ENCODE results near the gene TMEM37. TPM values are rescaled to one million over a fixed set of nuclear protein-coding genes. Genes with fewer than 3 reads are reported as not detected.
A peak's percentile ranks its signal among the peaks of the same experiment; 100 is the strongest.

TMEM37 gene
- total and polyA plus RNA-seq, 2 donors from 2014 or later = 59.4 to 221 TPM

DNA sequence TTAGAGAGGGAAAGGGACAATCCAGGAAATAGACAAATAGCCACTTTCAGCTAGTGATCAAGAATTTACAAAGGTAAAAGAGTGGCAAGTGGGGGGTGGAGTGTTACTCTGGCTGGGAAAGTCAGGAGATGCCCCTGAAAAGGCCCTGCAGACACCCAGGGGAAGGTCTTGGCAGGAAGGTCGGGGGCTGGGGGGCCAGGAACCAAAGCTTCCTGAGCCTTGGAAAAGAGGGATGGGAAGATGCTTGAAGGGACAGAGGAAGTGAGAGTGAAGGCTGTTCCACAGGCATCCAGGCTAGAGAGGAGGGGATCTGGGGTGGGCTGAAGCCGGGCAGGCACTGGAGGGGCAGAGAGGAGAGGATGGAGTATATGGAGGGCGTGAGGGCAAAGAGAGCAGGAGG, 3.9 kb upstream of the TMEM37 start:
- Histone ChIP-seq H3K36me3 (ENCODE audit: control insufficient read depth in 2 of 3, insufficient read depth in 3 of 3, low read length in 3 of 3) (no peaks in the 10 kb centered on the region), H3K9me3 (ENCODE audit: control insufficient read depth in 2 of 3, insufficient read depth in 1 of 3, low read length in 3 of 3) (no peaks in the 10 kb centered on the region), H3K27me3 (ENCODE audit: control insufficient read depth, insufficient read depth, low read length) (no peaks in the 10 kb centered on the region), H3K4me1 (ENCODE audit: control insufficient read depth in 2 of 3, insufficient read depth in 2 of 3, low read depth in 1 of 3, low read length in 3 of 3) (peaks cover 2 to 41% (median 29%) of the 10 kb centered on the region in 3 donors), H3K4me3 (ENCODE audit: low read length in 3 of 3) (no peak overlapping the region), H3K9ac (ENCODE audit: low read length in 3 of 3) (peak overlapping the region in 1 of 3 donors; percentile 38), H3K27ac (ENCODE audit: low read depth in 2 of 2, low read length in 2 of 2) (peak overlapping the region; percentile 87 to 93)
- intact Hi-C loops (cut with DNase I) = no loop called here
- TF ChIP-seq, protein P1, sequence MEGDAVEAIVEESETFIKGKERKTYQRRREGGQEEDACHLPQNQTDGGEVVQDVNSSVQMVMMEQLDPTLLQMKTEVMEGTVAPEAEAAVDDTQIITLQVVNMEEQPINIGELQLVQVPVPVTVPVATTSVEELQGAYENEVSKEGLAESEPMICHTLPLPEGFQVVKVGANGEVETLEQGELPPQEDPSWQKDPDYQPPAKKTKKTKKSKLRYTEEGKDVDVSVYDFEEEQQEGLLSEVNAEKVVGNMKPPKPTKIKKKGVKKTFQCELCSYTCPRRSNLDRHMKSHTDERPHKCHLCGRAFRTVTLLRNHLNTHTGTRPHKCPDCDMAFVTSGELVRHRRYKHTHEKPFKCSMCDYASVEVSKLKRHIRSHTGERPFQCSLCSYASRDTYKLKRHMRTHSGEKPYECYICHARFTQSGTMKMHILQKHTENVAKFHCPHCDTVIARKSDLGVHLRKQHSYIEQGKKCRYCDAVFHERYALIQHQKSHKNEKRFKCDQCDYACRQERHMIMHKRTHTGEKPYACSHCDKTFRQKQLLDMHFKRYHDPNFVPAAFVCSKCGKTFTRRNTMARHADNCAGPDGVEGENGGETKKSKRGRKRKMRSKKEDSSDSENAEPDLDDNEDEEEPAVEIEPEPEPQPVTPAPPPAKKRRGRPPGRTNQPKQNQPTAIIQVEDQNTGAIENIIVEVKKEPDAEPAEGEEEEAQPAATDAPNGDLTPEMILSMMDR (IDR thresholded peaks at IDR 0.05; ENCODE audit: borderline replicate concordance, extremely low read depth, insufficient read depth) = no peak
- FAIRE-seq (no peak), DNase-seq (no peak)

DNA sequence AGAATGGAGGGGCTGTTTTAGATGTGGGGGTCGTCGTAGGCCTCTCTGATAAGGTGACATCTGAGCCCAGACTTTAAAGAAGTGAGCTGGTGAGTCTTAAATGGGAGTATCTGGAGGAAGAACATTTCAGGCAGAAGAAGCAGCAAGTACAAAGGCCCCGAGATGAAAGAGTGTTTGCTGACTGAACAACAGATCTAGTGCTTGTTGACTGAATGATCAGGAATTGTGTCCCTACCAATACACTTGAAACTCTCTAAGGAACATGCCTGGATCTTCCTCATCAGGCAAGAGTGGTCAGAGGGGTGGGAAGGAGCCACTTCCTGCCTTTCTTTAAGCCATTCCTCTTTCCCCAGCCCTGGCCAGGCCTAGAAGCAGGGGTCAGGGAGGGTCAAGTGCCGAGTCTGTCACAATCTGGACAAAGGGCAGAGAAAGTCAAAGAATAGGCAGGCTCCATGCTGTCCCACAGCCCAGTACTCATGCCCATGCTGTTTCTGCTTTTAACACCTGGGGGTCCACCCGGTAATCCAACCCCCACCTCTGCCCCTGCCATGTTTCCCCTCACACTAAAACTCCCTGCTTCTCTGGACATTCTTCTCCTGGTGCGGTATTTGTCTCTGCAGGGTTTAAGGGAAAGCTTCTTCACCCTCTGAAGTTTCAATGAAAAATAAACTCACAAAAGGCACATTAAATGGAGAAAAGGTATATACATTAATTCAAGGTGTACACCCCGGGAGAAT, 3.0 kb upstream of the TMEM37 start:
- Histone ChIP-seq H3K9me3 (ENCODE audit: control insufficient read depth in 2 of 3, insufficient read depth in 1 of 3, low read length in 3 of 3) (no peaks in the 10 kb centered on the region), H3K36me3 (ENCODE audit: control insufficient read depth in 2 of 3, insufficient read depth in 3 of 3, low read length in 3 of 3) (no peaks in the 10 kb centered on the region), H3K4me3 (ENCODE audit: low read length in 3 of 3) (no peak overlapping the region), H3K4me1 (ENCODE audit: control insufficient read depth in 2 of 3, insufficient read depth in 2 of 3, low read depth in 1 of 3, low read length in 3 of 3) (peaks cover 0 to 41% (median 29%) of the 10 kb centered on the region in 3 donors), H3K9ac (ENCODE audit: low read length in 3 of 3) (no peak overlapping the region), H3K27me3 (ENCODE audit: control insufficient read depth, insufficient read depth, low read length) (no peaks in the 10 kb centered on the region), H3K27ac (ENCODE audit: low read depth in 2 of 2, low read length in 2 of 2) (peak overlapping the region; percentile 97 to 99)
- TF ChIP-seq, protein P1 (IDR thresholded peaks at IDR 0.05; ENCODE audit: borderline replicate concordance, extremely low read depth, insufficient read depth) = no peak
- intact Hi-C loops (cut with DNase I) = no loop called here
- FAIRE-seq = no peak
- DNase-seq = no peak

DNA sequence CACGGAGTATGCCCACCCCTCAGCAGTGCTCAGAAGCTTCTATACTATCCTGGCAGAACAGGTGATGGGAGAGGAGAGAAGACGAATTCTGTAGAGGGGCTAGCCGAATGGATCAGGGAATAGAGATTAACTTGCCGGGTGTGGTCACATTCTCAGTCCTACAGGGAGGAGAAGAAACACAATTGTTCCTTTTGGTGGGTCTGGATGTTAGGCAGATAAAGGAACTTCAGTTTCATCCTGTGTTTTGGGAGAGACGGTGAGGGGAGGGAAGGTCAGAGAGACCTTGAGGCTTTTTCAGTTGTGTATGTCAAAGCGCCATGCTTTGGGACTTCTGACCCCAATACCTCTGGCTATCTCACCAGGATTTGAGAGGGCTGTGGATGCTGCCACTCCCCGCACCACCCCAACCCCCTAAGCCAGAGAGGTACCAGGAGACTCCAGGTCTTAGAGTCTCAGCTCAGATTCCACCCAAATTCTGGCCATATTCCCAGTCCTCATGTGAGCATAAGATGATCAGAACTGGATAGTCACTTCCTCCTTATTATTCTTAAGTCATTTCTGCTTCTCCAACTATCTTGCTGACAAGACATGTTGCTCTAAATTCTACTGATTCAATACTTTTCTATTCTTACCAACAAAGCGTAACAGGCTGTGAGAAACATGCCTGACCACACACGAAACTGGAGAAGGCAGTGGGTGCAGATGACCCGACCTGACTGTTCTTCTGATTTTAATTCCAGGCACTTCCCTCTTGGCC, 2.3 kb upstream of the TMEM37 start:
- TF ChIP-seq, protein P1 (IDR thresholded peaks at IDR 0.05; ENCODE audit: borderline replicate concordance, extremely low read depth, insufficient read depth) = no peak
- Histone ChIP-seq H3K4me1 (ENCODE audit: control insufficient read depth in 2 of 3, insufficient read depth in 2 of 3, low read depth in 1 of 3, low read length in 3 of 3) (peaks cover 0 to 41% (median 29%) of the 10 kb centered on the region in 3 donors), H3K27ac (ENCODE audit: low read depth in 2 of 2, low read length in 2 of 2) (peak overlapping the region; percentile 97 to 99), H3K4me3 (ENCODE audit: low read length in 3 of 3) (peak overlapping the region in 1 of 3 donors; percentile 18), H3K27me3 (ENCODE audit: control insufficient read depth, insufficient read depth, low read length) (no peaks in the 10 kb centered on the region), H3K36me3 (ENCODE audit: control insufficient read depth in 2 of 3, insufficient read depth in 3 of 3, low read length in 3 of 3) (no peaks in the 10 kb centered on the region), H3K9me3 (ENCODE audit: control insufficient read depth in 2 of 3, insufficient read depth in 1 of 3, low read length in 3 of 3) (no peaks in the 10 kb centered on the region), H3K9ac (ENCODE audit: low read length in 3 of 3) (peak overlapping the region in 1 of 3 donors; percentile 7)
- FAIRE-seq (no peak), DNase-seq (peak in 1 of 5 donors; percentile 24)
- intact Hi-C loops (cut with DNase I) = no loop called here

Data from kidney (tissue), 14 donors.